ENCODE measurements around the gene SUN5. TPM values are rescaled to one million over a fixed set of nuclear protein-coding genes. Genes with fewer than 3 reads are reported as not detected.

The SUN5 gene
- total and polyA plus RNA-seq, 4 donors, result not detected

GRCh38 chr20:33013701-33014326 lies 9.6 kb upstream of the SUN5 start:
- ATAC-seq (ENCODE audit: insufficient read depth, low FRiP score), result no peak
- H3K4me1 ChIP-seq (ENCODE audit: control insufficient read depth in 5 of 5, insufficient read depth in 5 of 5, low read length in 5 of 5), result no peaks in the 10 kb centered on the region
- H3K9ac ChIP-seq (ENCODE audit: insufficient read depth in 1 of 2, low read length in 2 of 2), result no peak overlapping the region
- H3K27me3 ChIP-seq (ENCODE audit: control insufficient read depth in 3 of 3, insufficient read depth in 3 of 3, low read length in 2 of 3), result peaks cover 0 to 15% (median 5%) of the 10 kb centered on the region in 3 donors
- H3K36me3 ChIP-seq (ENCODE audit: control insufficient read depth in 4 of 4, insufficient read depth in 4 of 4, low read length in 4 of 4), result no peaks in the 10 kb centered on the region
- no peak overlapping the region for H3K4me3 ChIP-seq
- no peaks in the 10 kb centered on the region for H3K9me3 ChIP-seq (ENCODE audit: control insufficient read depth in 4 of 4, insufficient read depth in 3 of 4, low read length in 3 of 4)
- no peak for DNase-seq
- 72 to 74% methylated on average over 12 of the region's 12 CpGs for WGBS, 2 donors
- no peak for TF ChIP-seq CTCF (IDR thresholded peaks at IDR 0.05; ENCODE audit: control extremely low read depth, extremely low read depth)
- no peak overlapping the region for H3K27ac ChIP-seq (ENCODE audit: low read depth in 1 of 2, low read length in 1 of 2)

- Histone ChIP-seq H3K27ac (ENCODE audit: low read depth in 1 of 2, low read length in 1 of 2) (no peak overlapping the region), H3K9me3 (ENCODE audit: control insufficient read depth in 4 of 4, insufficient read depth in 3 of 4, low read length in 3 of 4) (no peaks in the 10 kb centered on the region), H3K9ac (ENCODE audit: insufficient read depth in 1 of 2, low read length in 2 of 2) (no peak overlapping the region), H3K4me1 (ENCODE audit: control insufficient read depth in 5 of 5, insufficient read depth in 5 of 5, low read length in 5 of 5) (no peaks in the 10 kb centered on the region), H3K4me3 (no peak overlapping the region), H3K36me3 (ENCODE audit: control insufficient read depth in 4 of 4, insufficient read depth in 4 of 4, low read length in 4 of 4) (no peaks in the 10 kb centered on the region), H3K27me3 (ENCODE audit: control insufficient read depth in 3 of 3, insufficient read depth in 3 of 3, low read length in 2 of 3) (peaks cover 0 to 11% (median 5%) of the 10 kb centered on the region in 3 donors)
- WGBS, 2 donors, result 85 to 87% methylated on average over 15 of the region's 15 CpGs
- ATAC-seq (ENCODE audit: insufficient read depth, low FRiP score), result no peak
- TF ChIP-seq CTCF (IDR thresholded peaks at IDR 0.05; ENCODE audit: control extremely low read depth, extremely low read depth), result no peak
- no peak for DNase-seq
Measured at GRCh38 chr20:33012327-33013189, 8.3 kb upstream of the SUN5 start.

- TF ChIP-seq CTCF (IDR thresholded peaks at IDR 0.05; ENCODE audit: control extremely low read depth, extremely low read depth), result no peak
- Histone ChIP-seq H3K4me1 (ENCODE audit: control insufficient read depth in 5 of 5, insufficient read depth in 5 of 5, low read length in 5 of 5) (no peaks in the 10 kb centered on the region), H3K4me3 (no peak overlapping the region), H3K27ac (ENCODE audit: low read depth in 1 of 2, low read length in 1 of 2) (no peak overlapping the region), H3K27me3 (ENCODE audit: control insufficient read depth in 3 of 3, insufficient read depth in 3 of 3, low read length in 2 of 3) (peaks cover 0 to 7% (median 5%) of the 10 kb centered on the region in 3 donors), H3K36me3 (ENCODE audit: control insufficient read depth in 4 of 4, insufficient read depth in 4 of 4, low read length in 4 of 4) (no peaks in the 10 kb centered on the region), H3K9me3 (ENCODE audit: control insufficient read depth in 4 of 4, insufficient read depth in 3 of 4, low read length in 3 of 4) (no peaks in the 10 kb centered on the region), H3K9ac (ENCODE audit: insufficient read depth in 1 of 2, low read length in 2 of 2) (no peak overlapping the region)
- DNase-seq (no peak), ATAC-seq (ENCODE audit: insufficient read depth, low FRiP score) (no peak)
- 81 to 84% methylated on average over 8 of the region's 8 CpGs for WGBS, 2 donors
Measured at GRCh38 chr20:33010674-33011449, 6.6 kb upstream of the SUN5 start.
